Endodermal cell (in vitro differentiated cells): ENCODE measurements around the gene PRPF31. TPM values are rescaled to one million over a fixed set of nuclear protein-coding genes. Genes with fewer than 3 reads are reported as not detected.

ENCODE experiments used
- DNase-seq: peaks from one replicate; pipeline ENCODE4 v3.0.0-alpha.2; 2017
- H3K27ac ChIP-seq: 2 replicates; pipeline ENCODE4 v1.5.1; 2013; ENCODE audit warnings: mild to moderate bottlenecking, low read depth, low read length, moderate library complexity
- H3K27me3 ChIP-seq: 2 replicates; pipeline ENCODE4 v1.6.1; 2013; ENCODE audit warnings: mild to moderate bottlenecking, low read length, moderate library complexity; ENCODE audit not compliant: insufficient read depth, control insufficient read depth, poor library complexity, severe bottlenecking
- H3K36me3 ChIP-seq: 2 replicates; pipeline ENCODE4 v1.7.0; 2013; ENCODE audit warnings: mild to moderate bottlenecking, low read length, moderate library complexity; ENCODE audit not compliant: control insufficient read depth, insufficient read depth
- H3K4me1 ChIP-seq: one replicate; pipeline ENCODE4 v1.7.0; 2013; ENCODE audit warnings: low read length; ENCODE audit not compliant: control insufficient read depth, insufficient read depth
- H3K4me3 ChIP-seq: 2 replicates; pipeline ENCODE4 v1.5.1; 2013; ENCODE audit warnings: mild to moderate bottlenecking, low read length, moderate library complexity
- H3K9ac ChIP-seq: 2 replicates; pipeline ENCODE4 v1.6.1; 2013; ENCODE audit warnings: mild to moderate bottlenecking, low read length, moderate library complexity; ENCODE audit not compliant: poor library complexity, severe bottlenecking; ENCODE audit errors: extremely low read depth
- H3K9me3 ChIP-seq: 2 replicates; pipeline ENCODE4 v1.6.1; 2013; ENCODE audit warnings: mild to moderate bottlenecking, low read length, moderate library complexity; ENCODE audit not compliant: control insufficient read depth
- H3K27ac Mint-ChIP-seq: 2 replicates; pipeline ENCODE4 v1.8.0; 2020; ENCODE audit warnings: mixed read lengths
- H3K27me3 Mint-ChIP-seq: 2 replicates; pipeline ENCODE4 v1.8.0; 2021; ENCODE audit warnings: mild to moderate bottlenecking, mixed read lengths; ENCODE audit not compliant: insufficient read depth
- H3K36me3 Mint-ChIP-seq: 2 replicates; pipeline ENCODE4 v1.8.0; 2020; ENCODE audit warnings: low read depth, mixed read lengths
- H3K4me1 Mint-ChIP-seq: 2 replicates; pipeline ENCODE4 v1.8.0; 2020; ENCODE audit warnings: mixed read lengths
- H3K4me3 Mint-ChIP-seq: 2 replicates; pipeline ENCODE4 v1.8.0; 2020; ENCODE audit warnings: mild to moderate bottlenecking, moderate library complexity, mixed read lengths
- H3K9me3 Mint-ChIP-seq: 2 replicates; pipeline ENCODE4 v1.8.0; 2020; ENCODE audit warnings: mild to moderate bottlenecking, mixed read lengths
- WGBS, 2 experiments: methylation state at CpG; one replicate each; pipeline versions ENCODE4 v1.1.5 to v1.1.7; 2013; ENCODE audit warnings: missing lambda C conversion rate in 2 of 2, mixed read lengths in 1 of 2; ENCODE audit not compliant: insufficient coverage in 1 of 2, insufficient read length in 1 of 2; 5-methylcytosine and 5-hydroxymethylcytosine counted together
- total RNA-seq, 2 donors: library from RNA; stranded (reverse); fragmentation: NEBNext Ultra II Directional in 1 of 2; extraction: Animal tissue kit (Norgen Biotek cat#: 25700) in 1 of 2; gene quantifications; 2 replicates in 1 of 2; 3 replicates in 1 of 2; pipeline ENCODE4 v1.2.1, GENCODE V29; 2021
- TF ChIP-seq, protein P1 (sequence below): fragments of 200-600 bp; sonication (generic); conservative IDR thresholded peaks from 2 replicates; pipeline ENCODE4 v1.5.0; 2021; ENCODE audit warnings: antibody characterized with exemption, mild to moderate bottlenecking

PRPF31 gene
- total RNA-seq, 2 donors from 2014 or later: 79.0 to 85.5 TPM

- Histone ChIP-seq H3K9me3 (no peaks in the 10 kb centered on the region), H3K4me1 (no peaks in the 10 kb centered on the region), H3K4me3 (no peak overlapping the region), H3K27ac (no peak overlapping the region), H3K9ac (no peak overlapping the region), H3K27me3 (no peaks in the 10 kb centered on the region), H3K36me3 (peaks cover 51% of the 10 kb centered on the region)
- H3K36me3 Mint-ChIP-seq: peaks cover 65% of the 10 kb centered on the region
- H3K4me3 Mint-ChIP-seq: no peak overlapping the region
- no peaks in the 10 kb centered on the region for H3K27me3 Mint-ChIP-seq
- 97 to 100% methylated on average over 5 to 9 of the region's 9 CpGs for WGBS, 2 experiments
- H3K9me3 Mint-ChIP-seq: no peaks in the 10 kb centered on the region
- no peak for DNase-seq
- TF ChIP-seq, protein P1, sequence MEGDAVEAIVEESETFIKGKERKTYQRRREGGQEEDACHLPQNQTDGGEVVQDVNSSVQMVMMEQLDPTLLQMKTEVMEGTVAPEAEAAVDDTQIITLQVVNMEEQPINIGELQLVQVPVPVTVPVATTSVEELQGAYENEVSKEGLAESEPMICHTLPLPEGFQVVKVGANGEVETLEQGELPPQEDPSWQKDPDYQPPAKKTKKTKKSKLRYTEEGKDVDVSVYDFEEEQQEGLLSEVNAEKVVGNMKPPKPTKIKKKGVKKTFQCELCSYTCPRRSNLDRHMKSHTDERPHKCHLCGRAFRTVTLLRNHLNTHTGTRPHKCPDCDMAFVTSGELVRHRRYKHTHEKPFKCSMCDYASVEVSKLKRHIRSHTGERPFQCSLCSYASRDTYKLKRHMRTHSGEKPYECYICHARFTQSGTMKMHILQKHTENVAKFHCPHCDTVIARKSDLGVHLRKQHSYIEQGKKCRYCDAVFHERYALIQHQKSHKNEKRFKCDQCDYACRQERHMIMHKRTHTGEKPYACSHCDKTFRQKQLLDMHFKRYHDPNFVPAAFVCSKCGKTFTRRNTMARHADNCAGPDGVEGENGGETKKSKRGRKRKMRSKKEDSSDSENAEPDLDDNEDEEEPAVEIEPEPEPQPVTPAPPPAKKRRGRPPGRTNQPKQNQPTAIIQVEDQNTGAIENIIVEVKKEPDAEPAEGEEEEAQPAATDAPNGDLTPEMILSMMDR: no peak
- H3K4me1 Mint-ChIP-seq: no peaks in the 10 kb centered on the region
- H3K27ac Mint-ChIP-seq: no peak overlapping the region
These were observed 10.2 kb downstream of the PRPF31 start for GRCh38 chr19:54125713-54126112.

DNA sequence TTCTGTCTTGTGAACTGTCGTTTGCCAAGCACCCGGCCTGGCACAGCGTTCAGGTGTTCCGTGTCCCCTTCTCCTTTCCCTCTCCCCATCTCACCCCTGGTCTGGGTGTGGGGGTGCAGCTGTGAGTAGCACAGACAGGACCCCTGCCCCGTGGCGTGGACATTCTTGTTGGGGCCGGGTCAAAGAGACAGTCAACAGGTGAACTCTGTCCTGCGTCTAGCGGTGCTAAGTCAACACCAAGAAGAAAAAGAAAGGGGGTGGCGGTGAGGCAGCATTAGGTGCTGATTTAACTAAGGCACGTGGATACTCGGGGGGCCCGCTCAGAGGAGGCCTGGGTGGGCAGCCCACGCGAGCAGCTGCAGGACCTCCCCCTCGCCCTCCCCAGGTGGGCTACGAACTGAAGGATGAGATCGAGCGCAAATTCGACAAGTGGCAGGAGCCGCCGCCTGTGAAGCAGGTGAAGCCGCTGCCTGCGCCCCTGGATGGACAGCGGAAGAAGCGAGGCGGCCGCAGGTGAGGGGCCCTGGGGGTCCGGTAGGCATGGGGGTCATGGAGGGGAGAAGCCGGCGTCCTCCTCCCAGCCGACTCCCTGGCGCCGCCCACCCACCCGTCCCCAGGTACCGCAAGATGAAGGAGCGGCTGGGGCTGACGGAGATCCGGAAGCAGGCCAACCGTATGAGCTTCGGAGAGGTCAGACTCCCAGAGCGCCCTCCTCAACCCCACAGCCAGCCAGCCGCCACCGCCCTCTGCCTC lies 12.3 kb downstream of the PRPF31 start:
- Mint-ChIP-seq H3K27me3 (no peaks in the 10 kb centered on the region), H3K4me1 (no peaks in the 10 kb centered on the region), H3K27ac (no peak overlapping the region), H3K4me3 (no peak overlapping the region), H3K9me3 (no peaks in the 10 kb centered on the region), H3K36me3 (peaks cover 65% of the 10 kb centered on the region)
- no peak for DNase-seq
- peaks cover 53% of the 10 kb centered on the region for H3K36me3 ChIP-seq
- no peaks in the 10 kb centered on the region for H3K9me3 ChIP-seq
- H3K27me3 ChIP-seq: no peaks in the 10 kb centered on the region
- H3K4me1 ChIP-seq: no peaks in the 10 kb centered on the region
- no peak overlapping the region for H3K9ac ChIP-seq
- TF ChIP-seq, protein P1: no peak
- 93% methylated on average over 24 to 44 of the region's 44 CpGs for WGBS, 2 experiments
- no peak overlapping the region for H3K27ac ChIP-seq
- no peak overlapping the region for H3K4me3 ChIP-seq

GRCh38 chr19:54128441-54128725 lies 12.8 kb downstream of the PRPF31 start:
- Mint-ChIP-seq H3K27ac (no peak overlapping the region), H3K36me3 (peaks cover 62% of the 10 kb centered on the region)
- H3K36me3 ChIP-seq: peaks cover 51% of the 10 kb centered on the region

More at GRCh38 chr19:54128441-54128725, 12.8 kb downstream of the PRPF31 start:
- no peaks in the 10 kb centered on the region for H3K4me1 Mint-ChIP-seq
- DNase-seq: no peak
- TF ChIP-seq, protein P1: no peak
- H3K4me3 ChIP-seq: no peak overlapping the region
- H3K9me3 ChIP-seq: peaks cover under 1% of the 10 kb centered on the region
- no peaks in the 10 kb centered on the region for H3K4me1 ChIP-seq
- H3K27me3 ChIP-seq: no peaks in the 10 kb centered on the region
- H3K9me3 Mint-ChIP-seq: no peaks in the 10 kb centered on the region
- no peak overlapping the region for H3K4me3 Mint-ChIP-seq
- H3K27ac ChIP-seq: no peak overlapping the region
- 91 to 94% methylated on average over 7 to 20 of the region's 20 CpGs for WGBS, 2 experiments
- H3K9ac ChIP-seq: no peak overlapping the region
- no peaks in the 10 kb centered on the region for H3K27me3 Mint-ChIP-seq
